ENCODE data around the gene BAIAP3.
"Not testable (repeated sequence)": the region's sequence is repeated elsewhere in the genome, so short reads cannot be mapped to it uniquely, and the experiment has no call there.

- TF ChIP-seq CTCF (IDR thresholded peaks at IDR 0.05 in 4 of 5, conservative IDR thresholded peaks at IDR 0.05 in 1 of 5); POLR2A (IDR thresholded peaks at IDR 0.05): not testable (repeated sequence)
These were observed 4.5 kb upstream of the BAIAP3 start for GRCh38 chr16:1328961-1329360.
